HEK293 (cell line): ENCODE results near the gene SOCS6.

Experiments used
- CTCF ChIA-PET: fragments of 350-600 bp; formaldehyde crosslinking; extraction: SDS; loops from one replicate; lab custom pipeline; 2021; ENCODE audit warnings: antibody characterized with exemption; lab: Yijun Ruan, JAX
- POLR2A ChIA-PET: fragments of 300-600 bp; formaldehyde crosslinking; extraction: SDS; loops from one replicate; lab custom pipeline; 2020; ENCODE audit warnings: antibody characterized with exemption, inconsistent platforms; lab: Yijun Ruan, JAX
- H3K27ac ChIP-seq: fragments of 200-500 bp; sonication (Bioruptor generic); 2 replicates; pipeline ENCODE4 v1.5.1; 2014; ENCODE audit warnings: low read depth, low read length, control low read depth, inconsistent platforms; ENCODE audit errors: extremely low read depth
- H3K36me3 ChIP-seq, 2 experiments: fragments of 200-500 bp in 1 of 2; sonication (Bioruptor generic) in 1 of 2; 1 replicate in 1 of 2; 2 replicates in 1 of 2; pipeline ENCODE4 v1.5.1; 2014 to 2017; ENCODE audit warnings: inconsistent platforms in 2 of 2, low read length in 2 of 2; ENCODE audit not compliant: control insufficient read depth in 2 of 2, insufficient read depth in 1 of 2
- H3K4me1 ChIP-seq: fragments of 200-500 bp; sonication (Bioruptor generic); 2 replicates; pipeline ENCODE4 v1.5.1; 2014; ENCODE audit warnings: mild to moderate bottlenecking, low read length, inconsistent platforms; ENCODE audit not compliant: control insufficient read depth, insufficient read depth
- H3K4me3 ChIP-seq: 2 replicates; pipeline ENCODE4 v1.5.1; 2011; ENCODE audit warnings: low read depth, mild to moderate bottlenecking, control low read depth, low read length, moderate library complexity
- H3K9me3 ChIP-seq: fragments of 200-500 bp; sonication (Bioruptor generic); 2 replicates; pipeline ENCODE4 v1.5.1; 2014; ENCODE audit warnings: low read depth, low read length, inconsistent platforms; ENCODE audit not compliant: control insufficient read depth, insufficient read depth
- HIC1 ChIP-seq: fragments of 450-650 bp; formaldehyde crosslinking; IDR thresholded peaks from 2 replicates; pipeline ENCODE4 v1.5.1; 2016; ENCODE audit warnings: missing biosample characterization, missing genetic modification characterization
- HOXD13 ChIP-seq: sonication (generic); formaldehyde crosslinking; IDR thresholded peaks from 2 replicates; pipeline ENCODE4 v1.8.0; 2022; ENCODE audit warnings: missing genetic modification reagents, borderline replicate concordance
- IKZF3 ChIP-seq: fragments of 450-650 bp; IDR thresholded peaks from 2 replicates; pipeline ENCODE4 v1.5.0; 2018; ENCODE audit warnings: missing biosample characterization, mild to moderate bottlenecking, missing genetic modification characterization, moderate library complexity
- KLF7 ChIP-seq: fragments of 450-650 bp; formaldehyde crosslinking; IDR thresholded peaks from 2 replicates; pipeline ENCODE4 v1.5.1; 2016; ENCODE audit warnings: missing biosample characterization, missing genetic modification characterization, borderline replicate concordance
- MYNN ChIP-seq: fragments of 450-650 bp; formaldehyde crosslinking; IDR thresholded peaks from 2 replicates; pipeline ENCODE4 v1.5.1; 2016; ENCODE audit warnings: missing biosample characterization, missing genetic modification characterization, borderline replicate concordance
- MZF1 ChIP-seq: fragments of 450-650 bp; formaldehyde crosslinking; IDR thresholded peaks from 2 replicates; pipeline ENCODE4 v1.5.1; 2017; ENCODE audit warnings: missing biosample characterization, missing genetic modification characterization, borderline replicate concordance
- OSR2 ChIP-seq: fragments of 450-650 bp; formaldehyde crosslinking; IDR thresholded peaks from 2 replicates; pipeline ENCODE4 v1.5.1; 2016; ENCODE audit warnings: missing biosample characterization, missing genetic modification characterization
- RBAK ChIP-seq: fragments of 450-650 bp; formaldehyde crosslinking; IDR thresholded peaks from 2 replicates; pipeline ENCODE4 v1.5.1; 2016; ENCODE audit warnings: missing biosample characterization, missing genetic modification characterization
- SP2 ChIP-seq: fragments of 450-650 bp; formaldehyde crosslinking; IDR thresholded peaks from 2 replicates; pipeline ENCODE4 v1.5.1; 2016; ENCODE audit warnings: missing biosample characterization, missing genetic modification characterization
- SP7 ChIP-seq: fragments of 450-650 bp; formaldehyde crosslinking; IDR thresholded peaks from 2 replicates; pipeline ENCODE4 v1.5.1; 2016; ENCODE audit warnings: missing biosample characterization, missing genetic modification characterization
- WT1 ChIP-seq: fragments of 450-650 bp; formaldehyde crosslinking; IDR thresholded peaks from 2 replicates; pipeline ENCODE4 v1.5.1; 2016; ENCODE audit warnings: missing biosample characterization, missing genetic modification characterization
- ZFP41 ChIP-seq: fragments of 450-650 bp; formaldehyde crosslinking; IDR thresholded peaks from 2 replicates; pipeline ENCODE4 v1.5.1; 2016; ENCODE audit warnings: missing biosample characterization, missing genetic modification characterization, borderline replicate concordance
- ZIC2 ChIP-seq: fragments of 450-650 bp; formaldehyde crosslinking; IDR thresholded peaks from 2 replicates; pipeline ENCODE4 v1.5.1; 2016; ENCODE audit warnings: missing biosample characterization, missing genetic modification characterization
- ZNF140 ChIP-seq: fragments of 450-650 bp; formaldehyde crosslinking; IDR thresholded peaks from 2 replicates; pipeline ENCODE4 v1.5.1; 2016; ENCODE audit warnings: missing biosample characterization, missing genetic modification characterization
- ZNF146 ChIP-seq: fragments of 450-650 bp; formaldehyde crosslinking; IDR thresholded peaks from 2 replicates; pipeline ENCODE4 v1.5.1; 2016; ENCODE audit warnings: missing biosample characterization, missing genetic modification characterization
- ZNF175 ChIP-seq: fragments of 450-650 bp; formaldehyde crosslinking; IDR thresholded peaks from 2 replicates; pipeline ENCODE4 v1.5.1; 2016; ENCODE audit warnings: missing biosample characterization, missing genetic modification characterization
- ZNF223 ChIP-seq: fragments of 450-650 bp; formaldehyde crosslinking; IDR thresholded peaks from 2 replicates; pipeline ENCODE4 v1.5.1; 2016; ENCODE audit warnings: missing biosample characterization, missing genetic modification characterization
- ZNF23 ChIP-seq: fragments of 450-650 bp; formaldehyde crosslinking; IDR thresholded peaks from 2 replicates; pipeline ENCODE4 v1.5.1; 2016; ENCODE audit warnings: missing biosample characterization, missing genetic modification characterization, borderline replicate concordance
- ZNF366 ChIP-seq: fragments of 450-650 bp; formaldehyde crosslinking; conservative IDR thresholded peaks from 2 replicates; pipeline ENCODE4 v1.5.1; 2016; ENCODE audit warnings: missing biosample characterization, missing genetic modification characterization
- ZNF514 ChIP-seq: fragments of 450-650 bp; formaldehyde crosslinking; IDR thresholded peaks from 2 replicates; pipeline ENCODE4 v1.5.1; 2016; ENCODE audit warnings: missing biosample characterization, missing genetic modification characterization
- ZNF530 ChIP-seq: fragments of 450-650 bp; formaldehyde crosslinking; IDR thresholded peaks from 2 replicates; pipeline ENCODE4 v1.5.1; 2016; ENCODE audit warnings: low read depth, missing biosample characterization, missing genetic modification characterization
- ZNF544 ChIP-seq: fragments of 450-650 bp; formaldehyde crosslinking; IDR thresholded peaks from 2 replicates; pipeline ENCODE4 v1.5.0; 2017; ENCODE audit warnings: missing biosample characterization, missing genetic modification characterization
- ZNF558 ChIP-seq: fragments of 450-650 bp; formaldehyde crosslinking; IDR thresholded peaks from 2 replicates; pipeline ENCODE4 v1.5.1; 2016; ENCODE audit warnings: missing biosample characterization, missing genetic modification characterization
- ZNF610 ChIP-seq: fragments of 450-650 bp; formaldehyde crosslinking; IDR thresholded peaks from 2 replicates; pipeline ENCODE4 v1.5.1; 2016; ENCODE audit warnings: missing biosample characterization, missing genetic modification characterization, borderline replicate concordance
- ZNF664 ChIP-seq: fragments of 450-650 bp; formaldehyde crosslinking; IDR thresholded peaks from 2 replicates; pipeline ENCODE4 v1.5.1; 2016; ENCODE audit warnings: missing biosample characterization, missing genetic modification characterization
- ZNF701 ChIP-seq: fragments of 450-650 bp; formaldehyde crosslinking; IDR thresholded peaks from 2 replicates; pipeline ENCODE4 v1.5.1; 2016; ENCODE audit warnings: missing biosample characterization, missing genetic modification characterization
- ZNF76 ChIP-seq: fragments of 450-650 bp; formaldehyde crosslinking; IDR thresholded peaks from 2 replicates; pipeline ENCODE4; 2016; ENCODE audit warnings: low read depth, missing biosample characterization, missing genetic modification characterization, borderline replicate concordance
- TF ChIP-seq, protein P1 (sequence below): IDR thresholded peaks from 2 replicates; pipeline ENCODE4 v1.6.1; 2011; ENCODE audit warnings: mild to moderate bottlenecking, low read depth, low read length, borderline replicate concordance
- TF ChIP-seq, protein P2 (sequence below): fragments of 450-650 bp; IDR thresholded peaks from 2 replicates; pipeline ENCODE4 v1.5.1; 2018; ENCODE audit warnings: missing biosample characterization, mild to moderate bottlenecking, missing genetic modification characterization
- TF ChIP-seq, protein P3 (sequence below): fragments of 450-650 bp; formaldehyde crosslinking; IDR thresholded peaks from 2 replicates; pipeline ENCODE4 v1.5.1; 2016; ENCODE audit warnings: missing biosample characterization, missing genetic modification characterization
- TF ChIP-seq, protein P4 (sequence below): fragments of 450-650 bp; formaldehyde crosslinking; IDR thresholded peaks from 2 replicates; pipeline ENCODE4 v1.5.1; 2016; ENCODE audit warnings: missing biosample characterization, missing genetic modification characterization

Gene SOCS6

DNA sequence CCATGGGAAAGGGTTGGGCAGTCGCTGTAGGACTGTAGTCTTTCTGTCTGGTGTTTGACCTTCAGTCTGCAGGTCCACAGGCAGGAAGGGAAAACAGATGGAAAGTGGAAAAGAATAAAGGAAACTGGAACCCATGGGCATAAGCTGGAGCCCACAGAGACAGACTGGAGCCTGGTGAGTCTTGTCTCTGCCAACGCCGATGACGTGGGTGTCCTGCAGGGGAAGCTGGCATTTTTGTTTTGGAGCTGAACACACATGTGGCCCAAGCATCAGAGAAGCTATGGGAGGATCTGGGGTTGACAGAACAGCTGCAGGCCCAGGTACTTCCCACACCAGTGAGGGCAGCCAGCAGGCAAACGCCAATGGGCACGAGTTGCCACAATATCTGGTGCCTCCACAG, 28.2 kb upstream of the SOCS6 start:
- H3K4me3 ChIP-seq = no peak overlapping the region
- no peak overlapping the region for H3K27ac ChIP-seq
- TF ChIP-seq IKZF3 (tag by site-specific recombination) = no peak
- TF ChIP-seq, protein P1, sequence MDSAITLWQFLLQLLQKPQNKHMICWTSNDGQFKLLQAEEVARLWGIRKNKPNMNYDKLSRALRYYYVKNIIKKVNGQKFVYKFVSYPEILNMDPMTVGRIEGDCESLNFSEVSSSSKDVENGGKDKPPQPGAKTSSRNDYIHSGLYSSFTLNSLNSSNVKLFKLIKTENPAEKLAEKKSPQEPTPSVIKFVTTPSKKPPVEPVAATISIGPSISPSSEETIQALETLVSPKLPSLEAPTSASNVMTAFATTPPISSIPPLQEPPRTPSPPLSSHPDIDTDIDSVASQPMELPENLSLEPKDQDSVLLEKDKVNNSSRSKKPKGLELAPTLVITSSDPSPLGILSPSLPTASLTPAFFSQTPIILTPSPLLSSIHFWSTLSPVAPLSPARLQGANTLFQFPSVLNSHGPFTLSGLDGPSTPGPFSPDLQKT = no peak
- TF ChIP-seq ZNF223 = no peak
- no peak for TF ChIP-seq ZNF701 (tag by site-specific recombination)
- TF ChIP-seq, protein P2, sequence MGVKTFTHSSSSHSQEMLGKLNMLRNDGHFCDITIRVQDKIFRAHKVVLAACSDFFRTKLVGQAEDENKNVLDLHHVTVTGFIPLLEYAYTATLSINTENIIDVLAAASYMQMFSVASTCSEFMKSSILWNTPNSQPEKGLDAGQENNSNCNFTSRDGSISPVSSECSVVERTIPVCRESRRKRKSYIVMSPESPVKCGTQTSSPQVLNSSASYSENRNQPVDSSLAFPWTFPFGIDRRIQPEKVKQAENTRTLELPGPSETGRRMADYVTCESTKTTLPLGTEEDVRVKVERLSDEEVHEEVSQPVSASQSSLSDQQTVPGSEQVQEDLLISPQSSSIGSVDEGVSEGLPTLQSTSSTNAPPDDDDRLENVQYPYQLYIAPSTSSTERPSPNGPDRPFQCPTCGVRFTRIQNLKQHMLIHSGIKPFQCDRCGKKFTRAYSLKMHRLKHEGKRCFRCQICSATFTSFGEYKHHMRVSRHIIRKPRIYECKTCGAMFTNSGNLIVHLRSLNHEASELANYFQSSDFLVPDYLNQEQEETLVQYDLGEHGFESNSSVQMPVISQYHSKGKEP (tag by site-specific recombination) = no peak
- no peak for TF ChIP-seq ZNF514 (tag by site-specific recombination)
- no peak for TF ChIP-seq ZNF140 (tag by site-specific recombination)
- TF ChIP-seq ZNF610 = no peak
- TF ChIP-seq HOXD13 = no peak
- TF ChIP-seq OSR2 (tag by site-specific recombination) = no peak
- TF ChIP-seq ZNF76 (tag by site-specific recombination) = no peak
- no peak for TF ChIP-seq KLF7 (tag by site-specific recombination)
- no peak for TF ChIP-seq SP7
- TF ChIP-seq ZNF544 (tag by site-specific recombination) = no peak
- TF ChIP-seq ZNF146 (tag by site-specific recombination) = no peak
- no peak for TF ChIP-seq ZIC2 (tag by site-specific recombination)
- TF ChIP-seq ZNF23 (tag by site-specific recombination) = no peak
- TF ChIP-seq, protein P3, sequence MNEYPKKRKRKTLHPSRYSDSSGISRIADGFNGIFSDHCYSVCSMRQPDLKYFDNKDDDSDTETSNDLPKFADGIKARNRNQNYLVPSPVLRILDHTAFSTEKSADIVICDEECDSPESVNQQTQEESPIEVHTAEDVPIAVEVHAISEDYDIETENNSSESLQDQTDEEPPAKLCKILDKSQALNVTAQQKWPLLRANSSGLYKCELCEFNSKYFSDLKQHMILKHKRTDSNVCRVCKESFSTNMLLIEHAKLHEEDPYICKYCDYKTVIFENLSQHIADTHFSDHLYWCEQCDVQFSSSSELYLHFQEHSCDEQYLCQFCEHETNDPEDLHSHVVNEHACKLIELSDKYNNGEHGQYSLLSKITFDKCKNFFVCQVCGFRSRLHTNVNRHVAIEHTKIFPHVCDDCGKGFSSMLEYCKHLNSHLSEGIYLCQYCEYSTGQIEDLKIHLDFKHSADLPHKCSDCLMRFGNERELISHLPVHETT = no peak
- TF ChIP-seq RBAK = no peak
- no peaks in the 10 kb centered on the region for H3K4me1 ChIP-seq
- H3K9me3 ChIP-seq = no peaks in the 10 kb centered on the region
- ChIA-PET CTCF (no interaction called here), POLR2A (no interaction called here)
- H3K36me3 ChIP-seq = no peaks in the 10 kb centered on the region

GRCh38 chr18:70261141-70261788, 27.6 kb upstream of the SOCS6 start:
- Histone ChIP-seq H3K4me1 (no peaks in the 10 kb centered on the region), H3K9me3 (no peaks in the 10 kb centered on the region), H3K4me3 (no peak overlapping the region), H3K27ac (no peak overlapping the region), H3K36me3 (no peaks in the 10 kb centered on the region)
- ChIA-PET POLR2A (no interaction called here), CTCF (no interaction called here)
- TF ChIP-seq SP2 (tag by site-specific recombination) (no peak), ZNF664 (tag by site-specific recombination) (no peak), ZNF514 (tag by site-specific recombination) (no peak), ZFP41 (no peak), ZNF530 (no peak), ZNF175 (tag by site-specific recombination) (no peak), ZNF558 (tag by site-specific recombination) (no peak), MZF1 (tag by site-specific recombination) (no peak), MYNN (tag by site-specific recombination) (no peak), HIC1 (tag by site-specific recombination) (no peak), ZNF366 (tag by site-specific recombination) (no peak), WT1 (tag by site-specific recombination) (no peak)
- TF ChIP-seq, protein P4, sequence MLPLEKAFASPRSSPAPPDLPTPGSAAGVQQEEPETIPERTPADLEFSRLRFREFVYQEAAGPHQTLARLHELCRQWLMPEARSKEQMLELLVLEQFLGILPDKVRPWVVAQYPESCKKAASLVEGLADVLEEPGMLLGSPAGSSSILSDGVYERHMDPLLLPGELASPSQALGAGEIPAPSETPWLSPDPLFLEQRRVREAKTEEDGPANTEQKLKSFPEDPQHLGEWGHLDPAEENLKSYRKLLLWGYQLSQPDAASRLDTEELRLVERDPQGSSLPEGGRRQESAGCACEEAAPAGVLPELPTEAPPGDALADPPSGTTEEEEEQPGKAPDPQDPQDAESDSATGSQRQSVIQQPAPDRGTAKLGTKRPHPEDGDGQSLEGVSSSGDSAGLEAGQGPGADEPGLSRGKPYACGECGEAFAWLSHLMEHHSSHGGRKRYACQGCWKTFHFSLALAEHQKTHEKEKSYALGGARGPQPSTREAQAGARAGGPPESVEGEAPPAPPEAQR = no peak
